ENCODE data around the gene ABCB6.

Gene ABCB6

DNA sequence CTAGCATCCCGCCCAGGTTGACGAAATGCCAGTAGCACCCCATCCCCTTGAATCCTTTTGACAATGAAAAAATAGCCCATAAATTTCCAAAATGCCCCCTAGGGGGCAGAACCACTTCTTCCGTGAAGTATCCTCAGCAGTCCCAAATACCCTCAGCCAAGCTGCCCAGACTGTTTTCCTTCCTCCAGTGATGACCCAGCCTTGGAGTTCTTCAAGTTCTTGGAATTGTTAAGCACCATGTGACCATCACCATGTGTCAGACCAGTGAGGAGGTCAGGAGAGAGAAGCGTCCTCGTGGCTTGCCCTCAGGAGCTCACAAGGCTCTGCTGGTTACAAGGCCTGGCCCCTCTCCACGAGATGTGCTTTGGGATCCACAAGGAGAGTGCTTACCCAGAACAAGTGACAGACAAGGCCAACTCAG, 47.5 kb downstream of the ABCB6 start:
- H3K4me3 ChIP-seq (ENCODE audit: low read depth, low read length) = no peak overlapping the region

DNA sequence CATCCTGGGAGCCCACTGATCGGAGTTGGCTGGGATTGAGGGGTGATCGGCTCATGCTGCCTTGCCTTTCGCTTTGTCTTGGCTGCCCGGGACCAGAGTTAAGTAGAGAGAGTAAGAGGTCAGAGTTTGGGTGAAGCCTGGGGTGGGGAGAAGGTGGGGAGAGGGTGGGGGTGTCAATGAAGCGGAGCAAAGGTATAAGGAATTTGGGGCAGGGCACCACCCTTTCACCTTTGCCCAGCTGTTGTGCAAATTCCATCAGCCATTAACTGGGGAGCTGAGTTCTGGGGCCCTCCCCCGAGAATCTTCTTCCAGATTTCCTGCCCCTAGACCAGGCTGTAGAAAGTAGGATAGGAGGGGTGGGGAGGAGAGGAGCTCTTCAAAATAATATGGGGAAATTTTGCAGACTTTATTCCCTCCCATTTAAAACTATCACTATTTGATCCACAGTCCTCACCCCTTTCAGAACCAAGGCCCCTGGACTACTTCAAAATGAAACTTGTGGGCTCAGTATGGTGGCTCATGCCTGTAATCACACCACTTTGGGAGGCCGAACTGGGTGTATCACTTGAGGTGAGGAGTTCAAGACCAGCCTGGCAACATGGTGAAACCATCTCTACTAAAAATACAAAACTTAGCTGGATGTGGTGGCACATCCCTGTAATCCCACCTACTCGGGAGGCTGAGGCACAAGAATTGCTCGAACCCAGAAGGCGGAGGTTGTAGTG, 48.7 kb downstream of the ABCB6 start, which contains the start of gene SLC23A3:
TSS of gene SLC23A3 (minus strand) at position 100 of the 725 bp plus-strand sequence. CDS start at position 55, 45 bp downstream.
- H3K4me3 ChIP-seq (ENCODE audit: low read depth, low read length) = no peak within 1 kb of the TSS

DNA sequence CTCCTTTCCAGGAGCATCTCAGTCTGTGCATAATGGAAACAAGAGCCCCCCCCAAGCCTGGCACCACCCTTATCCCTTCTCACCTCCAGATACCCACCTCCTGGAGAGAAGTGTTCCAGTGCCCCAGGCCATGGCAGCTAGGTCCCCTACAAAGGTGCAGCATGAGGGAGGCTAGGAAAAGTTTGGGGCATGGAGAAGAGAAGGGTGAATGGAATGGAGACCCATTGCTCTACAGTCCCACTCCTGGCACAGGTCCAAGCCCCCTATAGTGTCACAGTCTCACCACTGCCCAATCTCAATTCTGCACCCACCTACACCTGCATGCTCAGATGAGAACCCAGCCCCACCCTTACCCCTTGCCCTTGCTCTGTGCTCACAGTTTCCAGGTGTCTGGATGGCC, 49.8 kb downstream of the ABCB6 start:
- H3K4me3 ChIP-seq (ENCODE audit: low read depth, low read length) = no peak overlapping the region

DNA sequence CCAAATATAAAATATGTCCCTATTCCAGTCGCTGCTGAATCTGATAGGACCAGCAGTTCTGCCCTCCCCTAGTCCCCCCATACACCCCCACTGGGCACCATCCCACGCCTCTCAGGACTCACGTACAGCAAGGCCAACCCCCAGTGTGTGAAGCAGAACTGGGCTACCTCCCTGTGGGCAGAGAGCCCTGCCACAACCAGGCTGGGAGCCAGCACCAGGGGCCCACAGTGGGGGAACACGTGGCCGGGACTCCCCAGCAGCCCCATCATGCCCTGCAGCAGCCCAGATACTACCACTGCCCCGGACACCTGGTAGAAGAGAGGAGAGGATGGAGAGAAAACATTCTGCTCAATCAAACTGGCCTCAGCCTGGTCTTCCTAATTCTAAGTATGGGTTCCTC, 50.2 kb downstream of the ABCB6 start:
- no peak overlapping the region for H3K4me3 ChIP-seq (ENCODE audit: low read depth, low read length)

DNA sequence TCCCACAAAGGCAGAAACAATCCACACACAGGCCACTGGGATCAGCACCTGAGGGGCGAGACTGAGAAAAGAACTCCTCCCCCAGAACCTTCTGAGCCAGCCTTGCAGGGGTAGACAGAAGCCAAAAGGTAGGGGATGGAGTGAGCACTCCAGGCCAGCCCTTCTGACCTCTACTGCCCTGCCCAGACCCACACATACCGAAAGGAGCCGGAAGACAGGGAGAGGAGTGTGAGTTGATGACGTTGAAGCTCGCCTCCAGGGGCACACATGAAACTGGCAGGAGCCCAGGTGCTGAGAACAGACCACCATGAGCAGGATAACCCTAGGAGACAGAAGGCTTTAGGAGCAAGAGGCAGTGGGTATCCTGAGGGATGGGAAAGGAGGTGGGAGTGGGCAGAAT, 50.8 kb downstream of the ABCB6 start:
- no peak overlapping the region for H3K4me3 ChIP-seq (ENCODE audit: low read depth, low read length)

DNA sequence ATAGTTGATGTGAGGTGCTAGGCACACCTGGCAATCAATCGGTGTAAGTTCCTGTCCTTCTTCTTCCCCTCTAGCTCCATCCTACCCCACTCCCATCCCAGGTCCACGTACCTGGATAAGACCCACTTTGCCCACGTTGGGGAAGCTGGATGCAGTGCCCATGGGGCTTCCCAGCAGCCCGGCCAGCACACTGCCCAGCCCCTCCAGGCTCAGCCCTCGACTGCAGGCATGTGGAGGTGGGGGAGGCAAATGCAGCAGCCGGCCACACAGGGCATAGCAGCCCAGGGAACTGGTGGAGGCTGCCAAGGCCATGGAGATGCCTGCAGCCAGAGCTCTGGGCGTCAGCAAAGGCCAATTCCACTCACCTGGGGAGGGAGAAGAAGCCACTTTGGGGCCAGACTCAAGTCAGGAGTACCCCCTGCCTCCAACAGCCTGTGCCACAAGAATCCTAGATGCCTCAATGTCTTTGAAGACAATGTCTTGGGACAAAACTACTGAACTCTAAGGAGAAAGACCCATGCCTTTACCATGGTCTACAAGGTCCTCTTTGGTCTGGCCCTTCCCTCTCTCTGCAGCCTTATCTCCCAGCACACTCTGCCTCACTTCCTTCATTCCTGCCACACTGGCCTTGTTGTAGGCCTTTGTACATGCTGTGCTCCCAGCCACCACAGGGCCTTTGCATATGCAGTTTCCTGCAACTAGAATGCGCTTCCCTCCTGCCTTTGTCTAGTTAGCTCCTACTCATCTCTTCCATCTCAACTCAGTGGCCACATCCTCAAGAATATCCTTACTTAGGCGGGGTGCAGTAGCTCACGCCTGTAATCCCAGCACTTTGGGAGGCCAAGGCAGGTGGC, 53.5 kb downstream of the ABCB6 start:
- no peak overlapping the region for H3K4me3 ChIP-seq (ENCODE audit: low read depth, low read length)

DNA sequence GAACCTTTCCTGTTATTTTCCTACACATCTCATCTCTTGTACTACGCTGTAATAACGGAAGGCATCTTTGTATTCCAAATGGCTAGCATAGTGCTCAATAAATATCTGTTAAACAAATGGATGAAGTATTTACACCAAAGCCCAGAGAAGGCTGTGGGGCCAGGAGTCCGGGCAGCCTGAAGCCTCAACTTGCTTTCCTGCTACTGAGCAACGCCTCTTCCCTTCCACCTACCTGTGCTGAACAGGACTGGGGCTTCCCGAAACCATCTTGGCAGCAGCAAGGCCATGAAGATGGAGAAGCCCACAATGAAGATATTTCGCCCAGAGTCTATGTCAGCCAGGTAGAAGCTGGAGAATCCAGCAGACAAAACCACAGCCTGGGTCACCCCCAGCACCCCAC, 55.6 kb downstream of the ABCB6 start:
- no peak overlapping the region for H3K4me3 ChIP-seq (ENCODE audit: low read depth, low read length)

DNA sequence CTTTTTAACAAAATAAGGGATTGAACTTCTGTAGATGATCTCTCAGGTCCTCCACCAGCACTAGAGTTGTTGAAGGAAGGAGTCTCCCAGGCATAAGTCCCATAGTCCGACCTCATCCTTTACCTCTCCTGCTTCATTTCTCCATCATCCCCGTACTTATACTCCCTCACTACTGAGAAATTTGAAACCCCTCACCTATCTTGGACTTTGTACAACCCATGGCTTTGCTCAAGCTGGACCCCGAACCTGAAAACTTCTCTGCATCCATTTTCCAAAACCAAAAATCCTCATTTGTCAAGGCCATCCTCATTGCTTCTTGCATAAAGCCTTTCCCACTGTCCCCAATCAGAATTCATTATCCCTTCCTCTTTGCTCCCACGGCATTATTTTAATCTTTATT, 57.7 kb downstream of the ABCB6 start:
- H3K4me3 ChIP-seq (ENCODE audit: low read depth, low read length) = peak overlapping the region; percentile 75

DNA sequence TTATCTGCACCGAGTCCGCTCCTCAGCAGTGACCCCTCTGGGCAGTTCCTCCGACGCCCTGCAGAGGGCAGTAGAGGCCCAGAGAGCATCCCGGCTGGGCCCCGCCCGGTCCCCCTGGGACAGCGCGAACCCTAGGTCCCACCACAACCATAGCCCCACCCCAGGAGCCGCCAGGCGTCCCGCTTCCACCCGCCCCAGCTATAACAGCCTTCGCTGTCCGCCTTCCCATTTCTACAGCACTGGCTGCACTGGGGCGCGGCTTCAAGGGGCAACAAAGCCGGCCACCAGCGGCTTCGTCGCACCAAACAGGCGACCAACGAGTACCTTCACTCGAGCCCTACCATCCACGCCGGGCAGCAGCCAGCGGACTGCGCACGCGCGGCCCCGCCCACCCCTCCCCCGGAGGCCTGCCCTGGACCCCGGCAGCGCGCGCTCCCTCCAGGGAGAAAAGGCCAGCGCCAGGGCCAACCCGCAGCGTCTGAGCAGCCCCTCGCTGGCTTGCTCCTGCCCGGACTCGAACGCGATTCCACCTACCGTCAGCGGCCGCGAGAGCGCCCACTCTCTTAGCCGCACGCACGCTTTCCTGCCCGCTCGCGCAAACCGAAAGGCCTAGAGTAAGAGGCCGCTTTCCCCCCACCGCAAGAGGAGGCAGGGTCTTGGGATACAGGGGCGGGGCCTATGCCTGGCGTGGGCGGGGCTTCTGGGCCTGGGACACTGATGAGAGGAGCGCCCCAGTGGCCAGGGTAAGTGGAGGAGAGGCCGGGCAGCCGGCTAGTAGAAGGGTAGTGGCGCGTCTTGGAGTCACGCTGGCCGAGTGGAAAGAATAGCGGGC, 58.4 kb downstream of the ABCB6 start, which contains the start of gene NHEJ1:
TSS of gene NHEJ1 (minus strand) at position 630 of the 832 bp plus-strand sequence. CDS start 2,453 bp downstream, outside the sequence.
- H3K4me3 ChIP-seq (ENCODE audit: low read depth, low read length) = peak within 1 kb of the TSS; percentile 75
